ENCODE data around the gene GIMAP8.

- TF ChIP-seq POLR2A (IDR thresholded peaks at IDR 0.05) (peak in 1 of 2 donors; percentile 36), CTCF (IDR thresholded peaks at IDR 0.05) (no peak)
Measured at GRCh38 chr7:150451097-150451793, 815 bp downstream of the GIMAP8 start.
